ENCODE results near the gene ALK.

DNA sequence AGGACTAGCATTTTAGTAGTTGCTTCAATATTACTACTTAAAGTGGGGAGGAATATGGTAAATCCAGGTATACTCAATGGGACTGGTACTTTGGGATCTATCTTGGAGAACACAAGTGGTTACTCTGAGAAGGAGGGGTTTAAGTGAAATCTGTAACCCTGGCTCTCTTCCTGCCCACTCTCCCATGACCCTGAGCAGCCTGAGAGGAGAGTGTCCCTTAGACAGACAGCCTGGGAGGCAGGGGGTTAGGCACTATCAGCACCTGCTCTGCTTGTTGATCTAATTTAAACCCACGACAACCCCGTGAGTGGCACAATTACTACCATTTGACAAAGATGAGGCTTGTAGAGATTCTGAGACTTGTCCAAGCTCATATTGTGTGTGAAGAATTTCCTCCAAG, 395.5 kb downstream of the ALK start:
- no peak for TF ChIP-seq GATA2 (IDR thresholded peaks at IDR 0.05; ENCODE audit: low read depth, low read length)
- TF ChIP-seq GATA3 (IDR thresholded peaks at IDR 0.05; ENCODE audit: low read depth, low read length): no peak
